HepG2 (cell line): ENCODE data around the gene PDGFRA. TPM values are rescaled to one million over a fixed set of nuclear protein-coding genes. Genes with fewer than 3 reads are reported as not detected.

ENCODE experiments used
- ATAC-seq: fragments of 200-7000 bp; cut with Tn5 transposase; 3 replicates; pipeline ENCODE4 v1.9.1; 2020; ENCODE audit warnings: mild to moderate bottlenecking, moderate library complexity
- BruUV-seq: library from RNA; stranded (reverse); fragments of 400-500 nt; replicated peaks from 2 replicates; lab custom pipeline; 2021; lab: Mats Ljungman, UMichigan
- CTCF ChIA-PET: fragments of 300-600 bp; formaldehyde crosslinking; extraction: SDS; loops from one replicate; lab custom pipeline; 2021; ENCODE audit warnings: low total read pairs, inconsistent platforms, low intra/inter-chr PET ratio; lab: Yijun Ruan, JAX
- POLR2A ChIA-PET: fragments of 350-600 bp; sonication (Branson Sonifier 250); formaldehyde crosslinking; loops from one replicate; lab custom pipeline; 2020; ENCODE audit warnings: antibody characterized with exemption, inconsistent platforms; lab: Yijun Ruan, JAX
- DNase-seq: peaks from one replicate; pipeline ENCODE4 v3.0.0-alpha.2; 2015; ENCODE audit warnings: low spot score
- FAIRE-seq: peaks from 3 replicates; lab custom pipeline; 2011; peaks lifted over from hg19 to GRCh38; lab: Jason Lieb, UNC
- H2AFZ ChIP-seq: one replicate; pipeline ENCODE4 v1.6.1; 2011; ENCODE audit warnings: low read length, inconsistent platforms
- H3K27ac ChIP-seq: fragments of 300-600 bp; 3 replicates; pipeline ENCODE4 v1.8.0; 2011; ENCODE audit warnings: mixed run types, mild to moderate bottlenecking, mixed read lengths, low read length, inconsistent platforms; ENCODE audit not compliant: insufficient read depth; ENCODE audit errors: extremely low read length
- H3K27me3 ChIP-seq, 2 experiments: fragments of 200-600 bp in 1 of 2; 2 replicates in 1 of 2; 3 replicates in 1 of 2; pipeline versions ENCODE4 v1.6.0 to v1.8.0; 2011; ENCODE audit warnings: low read length in 2 of 2, mild to moderate bottlenecking in 2 of 2, moderate library complexity in 2 of 2, inconsistent platforms in 1 of 2; ENCODE audit not compliant: insufficient read depth in 2 of 2, control insufficient read depth in 1 of 2
- H3K36me3 ChIP-seq, 2 experiments: fragments of 200-600 bp in 1 of 2; replicated peaks in 1 of 2; 2 replicates in 1 of 2; 3 replicates in 1 of 2; pipeline versions ENCODE4 v1.5.1 to v1.8.0; 2011; ENCODE audit warnings: low read length in 2 of 2, inconsistent platforms in 1 of 2; ENCODE audit not compliant: insufficient read depth in 2 of 2, control insufficient read depth in 1 of 2
- H3K4me1 ChIP-seq: 2 replicates; pipeline ENCODE4 v1.5.1; 2012; ENCODE audit warnings: low read length, inconsistent platforms; ENCODE audit not compliant: insufficient read depth
- H3K4me2 ChIP-seq: 2 replicates; pipeline ENCODE4 v1.6.0; 2011; ENCODE audit warnings: low read depth, low read length, inconsistent platforms
- H3K4me3 ChIP-seq, 3 experiments: fragments of 200-600 bp in 1 of 3; sonication (generic), shearing (Covaris generic) in 1 of 3; replicated peaks in 1 of 3; 2 replicates each; pipeline ENCODE4 v1.5.1; 2011 to 2016; ENCODE audit warnings: low read length in 3 of 3, inconsistent platforms in 2 of 3, low read depth in 2 of 3, mild to moderate bottlenecking in 2 of 3, control low read depth in 1 of 3, mixed read lengths in 1 of 3; ENCODE audit not compliant: insufficient read depth in 1 of 3
- H3K79me2 ChIP-seq: one replicate; pipeline ENCODE4 v1.6.1; 2011; ENCODE audit warnings: low read length, inconsistent platforms; ENCODE audit not compliant: insufficient read depth
- H3K9ac ChIP-seq: 2 replicates; pipeline ENCODE4 v1.6.0; 2011; ENCODE audit warnings: mild to moderate bottlenecking, low read depth, low read length, inconsistent platforms; ENCODE audit not compliant: insufficient read depth
- H3K9me3 ChIP-seq: 2 replicates; pipeline ENCODE4 v1.5.1; 2012; ENCODE audit warnings: mild to moderate bottlenecking, low read length
- H4K20me1 ChIP-seq: 2 replicates; pipeline ENCODE4 v1.6.0; 2011; ENCODE audit warnings: inconsistent platforms, mild to moderate bottlenecking, low read length, moderate library complexity; ENCODE audit not compliant: insufficient read depth
- ATF1 ChIP-seq: IDR thresholded peaks from 2 replicates; pipeline ENCODE4 v1.6.1; 2016; ENCODE audit warnings: mild to moderate bottlenecking, control low read depth
- CEBPZ ChIP-seq: IDR thresholded peaks from 2 replicates; pipeline ENCODE4 v1.6.1; 2012; ENCODE audit warnings: low read length, improper control_type of control experiment
- HDAC1 ChIP-seq: sonication (generic); formaldehyde crosslinking; IDR thresholded peaks from 2 replicates; pipeline ENCODE4 v1.5.1; 2020; ENCODE audit warnings: mild to moderate bottlenecking, missing genetic modification reagents
- KAT7 ChIP-seq: IDR thresholded peaks from 2 replicates; pipeline ENCODE4 v1.6.1; 2018; ENCODE audit warnings: borderline replicate concordance, missing compliant biosample characterization
- PRMT3 ChIP-seq: sonication (generic); formaldehyde crosslinking; IDR thresholded peaks from 2 replicates; pipeline ENCODE4 v1.8.1; 2022; ENCODE audit warnings: low read depth, mild to moderate bottlenecking, moderate library complexity, missing genetic modification reagents, borderline replicate concordance
- SALL2 ChIP-seq: sonication (generic); formaldehyde crosslinking; IDR thresholded peaks from 2 replicates; pipeline ENCODE4 v1.8.1; 2023; ENCODE audit warnings: mild to moderate bottlenecking, missing genetic modification reagents, inconsistent platforms
- SOX13 ChIP-seq, 3 experiments: fragments of 450-650 bp in 1 of 3; sonication (generic) in 1 of 3; formaldehyde crosslinking in 1 of 3; IDR thresholded peaks in 2 of 3; conservative IDR thresholded peaks in 1 of 3; 2 replicates each; pipeline versions ENCODE4 v1.5.0 to v1.6.1; 2016 to 2020; ENCODE audit warnings: antibody characterized with exemption in 1 of 3, mild to moderate bottlenecking in 1 of 3, missing compliant biosample characterization in 1 of 3, missing genetic modification reagents in 1 of 3, moderate library complexity in 1 of 3
- ZNF451 ChIP-seq: sonication (generic); formaldehyde crosslinking; IDR thresholded peaks from 2 replicates; pipeline ENCODE4 v1.5.0; 2020; ENCODE audit warnings: mild to moderate bottlenecking, missing genetic modification reagents
- ZNF501 ChIP-seq: sonication (generic); formaldehyde crosslinking; IDR thresholded peaks from 2 replicates; pipeline ENCODE4 v1.5.1; 2020; ENCODE audit warnings: mild to moderate bottlenecking, moderate library complexity, missing genetic modification reagents
- ZNF556 ChIP-seq: sonication (generic); formaldehyde crosslinking; IDR thresholded peaks from 2 replicates; pipeline ENCODE4 v1.4.0; 2020; ENCODE audit warnings: mild to moderate bottlenecking, missing genetic modification reagents, borderline replicate concordance
- WGBS: methylation state at CpG from one replicate; pipeline ENCODE4 v1.1.6; 2017; ENCODE audit warnings: low lambda C conversion rate; 5-methylcytosine and 5-hydroxymethylcytosine counted together
- in situ Hi-C: cut with HindIII; loops from 2 replicates; pipeline ENCODE4 v1.10.0; 2017; ENCODE audit warnings: low pct_unique_long_range_greater_than_20kb; ENCODE audit not compliant: extremely low pct_ligation_motif_present
- intact Hi-C: fragments of 100-400 bp; cut with micrococcal nuclease; formaldehyde crosslinking; loops from one replicate; pipeline ENCODE4 v1.10.0; 2022; ENCODE audit not compliant: unreplicated experiment
- polyA plus RNA-seq, 8 experiments: library from polyadenylated mRNA; depleted of rRNA in 3 of 8; stranded (reverse) in 7 of 8; unstranded in 1 of 8; fragments of >200 nt; fragmentation: Illumina TruSeq in 4 of 8; extraction: Trizol in 4 of 8; gene quantifications; 2 replicates each; pipeline versions ENCODE4 v1.2.1 to v1.2.3, GENCODE V29; 2011 to 2016; ENCODE audit warnings: low read depth in 4 of 8, missing spikeins in 1 of 8, mixed read lengths in 1 of 8; ENCODE audit not compliant: insufficient read depth in 1 of 8
- total RNA-seq, 5 experiments: library from RNA; depleted of rRNA; stranded (reverse); fragments of >200 nt; fragmentation: Illumina TruSeq; extraction: Trizol; gene quantifications; 2 replicates each; pipeline ENCODE4 v1.2.3, GENCODE V29; 2016; ENCODE audit warnings: low read depth in 1 of 5
- TF ChIP-seq, protein P1 (sequence below), 2 experiments: sonication (generic) in 1 of 2; formaldehyde crosslinking in 1 of 2; IDR thresholded peaks; 2 replicates each; pipeline versions ENCODE4 v1.4.0 to v1.6.1; 2016 to 2020; ENCODE audit warnings: borderline replicate concordance in 1 of 2, low read depth in 1 of 2, mild to moderate bottlenecking in 1 of 2, missing genetic modification reagents in 1 of 2
- TF ChIP-seq, protein P2 (sequence below): sonication (generic); formaldehyde crosslinking; IDR thresholded peaks from 2 replicates; pipeline ENCODE4 v1.9.0; 2021; ENCODE audit warnings: missing genetic modification reagents, mild to moderate bottlenecking, borderline replicate concordance

PDGFRA gene
- total and polyA plus RNA-seq, 2 of the 13 experiments (the other 11 are each of a cell fraction or from before 2014, with no cell fraction given), result 0.04 TPM; not detected in 1

DNA sequence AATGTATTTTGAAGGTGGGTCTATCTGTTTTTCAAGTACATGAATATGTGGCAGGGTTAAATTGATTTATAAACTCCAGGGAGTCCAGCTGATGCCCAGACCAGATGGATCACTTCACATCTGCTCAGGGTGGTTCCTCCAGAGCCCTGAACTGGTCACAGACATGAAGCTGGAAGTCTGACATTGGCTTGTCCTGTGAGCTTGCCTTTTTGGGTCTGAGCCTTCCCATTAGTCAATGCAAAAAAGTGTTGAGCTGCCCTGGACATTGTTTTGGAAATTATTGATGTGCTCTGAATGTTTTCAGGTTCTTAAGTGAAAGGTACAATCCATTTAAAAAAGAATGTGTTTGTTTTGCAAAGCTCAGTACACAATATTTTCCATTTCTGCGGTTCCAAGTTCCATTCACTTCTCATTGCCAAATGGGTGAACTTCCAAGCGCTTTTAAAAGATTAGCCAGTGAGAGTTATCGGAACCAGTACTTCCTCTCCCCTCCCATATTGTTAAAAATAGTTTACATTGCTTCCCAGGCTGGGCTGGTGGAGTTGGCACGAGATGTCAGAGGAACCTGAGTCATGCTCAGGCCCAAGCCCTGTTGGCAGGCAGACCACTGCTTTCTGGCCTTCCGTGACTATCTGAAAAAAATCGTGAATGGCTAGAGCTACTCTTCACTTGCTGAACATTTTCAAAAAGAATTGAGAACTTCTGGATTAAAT, 52.1 kb downstream of the PDGFRA start (continued):
- TF ChIP-seq, protein P1, sequence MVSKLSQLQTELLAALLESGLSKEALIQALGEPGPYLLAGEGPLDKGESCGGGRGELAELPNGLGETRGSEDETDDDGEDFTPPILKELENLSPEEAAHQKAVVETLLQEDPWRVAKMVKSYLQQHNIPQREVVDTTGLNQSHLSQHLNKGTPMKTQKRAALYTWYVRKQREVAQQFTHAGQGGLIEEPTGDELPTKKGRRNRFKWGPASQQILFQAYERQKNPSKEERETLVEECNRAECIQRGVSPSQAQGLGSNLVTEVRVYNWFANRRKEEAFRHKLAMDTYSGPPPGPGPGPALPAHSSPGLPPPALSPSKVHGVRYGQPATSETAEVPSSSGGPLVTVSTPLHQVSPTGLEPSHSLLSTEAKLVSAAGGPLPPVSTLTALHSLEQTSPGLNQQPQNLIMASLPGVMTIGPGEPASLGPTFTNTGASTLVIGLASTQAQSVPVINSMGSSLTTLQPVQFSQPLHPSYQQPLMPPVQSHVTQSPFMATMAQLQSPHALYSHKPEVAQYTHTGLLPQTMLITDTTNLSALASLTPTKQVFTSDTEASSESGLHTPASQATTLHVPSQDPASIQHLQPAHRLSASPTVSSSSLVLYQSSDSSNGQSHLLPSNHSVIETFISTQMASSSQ (IDR thresholded peaks at IDR 0.05; ENCODE audit: low read depth), result no peak
- TF ChIP-seq, protein P1 (CRISPR knock-in tag; IDR thresholded peaks at IDR 0.05; ENCODE audit: borderline replicate concordance), result no peak
- TF ChIP-seq ZNF451 (CRISPR knock-in tag) (no peak), ZNF501 (CRISPR knock-in tag) (no peak), HDAC1 (no peak), PRMT3 (CRISPR knock-in tag) (no peak), ATF1 (no peak), ZNF556 (CRISPR knock-in tag) (no peak)

DNA sequence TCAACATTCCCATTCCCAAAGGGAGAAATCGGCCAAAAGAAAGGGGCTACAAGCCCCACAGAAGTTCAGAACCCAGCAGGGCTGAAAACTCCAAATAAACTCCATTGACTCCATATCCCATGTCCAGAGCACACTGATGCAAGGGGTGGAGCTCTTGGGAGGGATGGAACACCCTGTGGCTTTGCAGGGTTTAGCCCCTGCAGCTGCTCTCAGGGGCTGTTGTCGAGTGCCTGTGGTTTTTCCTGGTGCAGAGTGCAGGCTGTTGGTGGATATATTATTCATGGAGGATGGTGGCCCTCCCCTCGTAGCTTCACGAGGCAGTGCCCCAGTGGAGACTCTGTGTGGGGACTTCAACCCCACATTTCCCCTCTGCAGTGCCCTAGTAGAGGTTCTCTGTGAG, 53.7 kb downstream of the PDGFRA start:
- ATAC-seq, result no peak
- CTCF ChIA-PET, result no interaction called here
- TF ChIP-seq CEBPZ, result no peak
- TF ChIP-seq SOX13 (IDR thresholded peaks at IDR 0.05), result no peak
- no peak for TF ChIP-seq SOX13 (CRISPR knock-in tag; conservative IDR thresholded peaks at IDR 0.05 in 1 of 2, IDR thresholded peaks at IDR 0.05 in 1 of 2)
- no peak for TF ChIP-seq KAT7 (CRISPR knock-in tag)
- no peak for TF ChIP-seq SALL2 (CRISPR knock-in tag)
- TF ChIP-seq, protein P2, sequence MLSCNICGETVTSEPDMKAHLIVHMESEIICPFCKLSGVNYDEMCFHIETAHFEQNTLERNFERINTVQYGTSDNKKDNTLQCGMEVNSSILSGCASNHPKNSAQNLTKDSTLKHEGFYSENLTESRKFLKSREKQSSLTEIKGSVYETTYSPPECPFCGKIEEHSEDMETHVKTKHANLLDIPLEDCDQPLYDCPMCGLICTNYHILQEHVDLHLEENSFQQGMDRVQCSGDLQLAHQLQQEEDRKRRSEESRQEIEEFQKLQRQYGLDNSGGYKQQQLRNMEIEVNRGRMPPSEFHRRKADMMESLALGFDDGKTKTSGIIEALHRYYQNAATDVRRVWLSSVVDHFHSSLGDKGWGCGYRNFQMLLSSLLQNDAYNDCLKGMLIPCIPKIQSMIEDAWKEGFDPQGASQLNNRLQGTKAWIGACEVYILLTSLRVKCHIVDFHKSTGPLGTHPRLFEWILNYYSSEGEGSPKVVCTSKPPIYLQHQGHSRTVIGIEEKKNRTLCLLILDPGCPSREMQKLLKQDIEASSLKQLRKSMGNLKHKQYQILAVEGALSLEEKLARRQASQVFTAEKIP (CRISPR knock-in tag), result no peak

More for the DNA sequence above, 53.7 kb downstream of the PDGFRA start:
- H3K36me3 ChIP-seq, result no peaks in the 10 kb centered on the region
- no peaks in the 10 kb centered on the region for H3K79me2 ChIP-seq
- 0% methylated on average over 1 of the region's 4 CpGs for WGBS
- H3K9me3 ChIP-seq, result peaks cover 20% of the 10 kb centered on the region
- FAIRE-seq (no peak), DNase-seq (no peak)
- H3K27me3 ChIP-seq, result no peaks in the 10 kb centered on the region
- in situ Hi-C loops, result no loop called here
- no peak overlapping the region for H3K9ac ChIP-seq
- H3K4me3 ChIP-seq, result no peak overlapping the region
- no peaks in the 10 kb centered on the region for H3K4me1 ChIP-seq
- no peak overlapping the region for H3K27ac ChIP-seq
- POLR2A ChIA-PET, result no interaction called here
- no peak overlapping the region for H3K4me2 ChIP-seq
- intact Hi-C loops, result no loop called here
- BruUV-seq, result no TSS peak
- H4K20me1 ChIP-seq, result no peaks in the 10 kb centered on the region
- H2AFZ ChIP-seq, result no peak overlapping the region
